ENCODE results near the gene TAOK1.
"Not testable (repeated sequence)": the region's sequence is repeated elsewhere in the genome, so short reads cannot be mapped to it uniquely, and the experiment has no call there.

The TAOK1 gene

GRCh38 chr17:29549177-29549923 is 159.2 kb downstream of the TAOK1 start:
- no peak for DNase-seq

DNA sequence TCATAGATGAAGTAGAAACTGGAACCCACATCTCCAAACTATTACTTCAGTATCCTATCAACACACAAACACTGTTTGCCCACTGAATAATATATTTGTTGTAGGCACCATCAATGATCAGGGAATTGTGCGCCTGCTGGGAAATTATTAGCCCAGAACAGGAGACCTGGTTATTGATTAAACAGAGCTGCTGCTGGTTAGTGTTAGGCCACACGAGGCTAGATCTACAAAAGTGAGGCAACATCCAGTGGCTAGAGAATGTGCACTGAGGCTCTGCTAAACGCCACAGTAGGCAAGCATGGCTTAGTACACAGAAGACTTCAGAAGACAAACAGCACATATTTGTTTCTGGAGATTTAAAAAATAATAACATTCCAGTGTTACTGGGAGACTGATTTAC is 165.7 kb downstream of the TAOK1 start:
- DNase-seq: no peak

DNA sequence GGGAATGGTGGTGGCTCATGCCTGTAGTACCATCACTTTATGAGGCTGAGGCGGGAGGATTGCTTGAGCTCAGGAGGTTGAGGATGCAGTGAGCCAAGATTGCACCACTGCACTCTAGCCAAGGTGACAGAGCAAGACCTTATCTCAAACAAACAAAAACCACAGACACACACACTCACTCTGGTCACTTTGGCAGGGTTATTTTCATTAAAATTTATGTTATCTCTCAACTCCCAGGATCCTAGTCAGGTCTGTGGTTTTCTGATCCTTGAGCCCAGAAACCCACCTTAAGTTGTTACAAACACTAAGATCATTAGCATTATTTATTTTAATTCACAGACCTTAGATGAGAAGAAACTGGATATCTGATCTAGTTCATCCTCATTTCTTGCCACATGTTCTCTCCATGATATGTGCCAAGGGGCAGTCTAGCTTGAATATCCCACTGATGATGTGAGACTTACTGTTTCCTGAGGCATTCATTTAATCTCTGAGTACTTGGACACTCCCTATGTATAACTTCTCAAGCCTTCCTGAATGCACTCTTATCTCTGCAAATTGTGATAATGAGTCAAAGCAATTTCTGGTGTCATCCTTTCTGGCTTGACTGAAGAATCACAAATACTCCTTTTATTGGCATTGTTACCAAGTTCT is 167.0 kb downstream of the TAOK1 start:
- no peak for DNase-seq

DNA sequence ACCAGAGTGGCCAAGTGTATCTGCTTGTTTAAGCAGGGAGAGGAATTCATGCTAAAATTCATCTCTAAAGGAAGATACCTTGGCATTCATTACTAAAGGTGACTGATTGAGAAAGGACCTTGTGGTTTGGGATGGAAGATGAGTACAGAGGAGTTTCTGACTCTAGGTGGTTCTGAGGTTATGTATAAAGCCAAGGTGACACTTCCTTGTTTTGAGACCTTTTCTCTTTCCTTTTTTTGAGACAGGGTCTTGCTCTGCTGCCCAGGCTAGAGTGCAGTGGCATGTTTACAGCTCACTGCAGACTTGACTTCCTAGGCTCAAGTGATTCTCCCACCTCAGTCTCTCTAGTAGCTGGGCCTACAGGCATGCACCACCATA is 167.6 kb downstream of the TAOK1 start:
- DNase-seq: no peak

- DNase-seq: not testable (repeated sequence)
These were observed 168.0 kb downstream of the TAOK1 start for GRCh38 chr17:29558139-29558538.

DNA sequence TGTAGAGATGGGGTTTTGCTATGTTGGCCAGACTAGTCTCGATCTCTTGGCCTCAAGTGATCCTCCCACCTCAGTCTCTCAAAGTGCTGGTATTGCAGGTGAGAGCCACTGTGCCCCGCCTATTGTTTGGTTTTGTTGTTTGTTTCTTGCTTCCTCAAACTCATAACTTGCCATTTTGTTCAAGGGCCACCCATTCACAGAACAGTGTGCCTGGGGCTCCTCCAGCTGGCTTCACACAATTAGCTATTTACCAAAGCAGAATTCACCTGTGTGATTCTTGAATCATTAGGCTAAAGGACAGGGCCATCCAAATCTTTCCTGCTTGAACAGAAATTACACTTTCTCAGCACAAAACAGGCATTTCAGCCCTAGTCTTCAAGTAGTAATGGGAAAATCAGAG is 169.5 kb downstream of the TAOK1 start:
- DNase-seq: peak; percentile 37

- no peak for DNase-seq
These were observed 170.2 kb downstream of the TAOK1 start for GRCh38 chr17:29560316-29560715.

- no peak for DNase-seq
These were observed 171.7 kb downstream of the TAOK1 start for GRCh38 chr17:29561554-29562517.

GRCh38 chr17:29562615-29563014 is 172.5 kb downstream of the TAOK1 start:
- DNase-seq: no peak

DNA sequence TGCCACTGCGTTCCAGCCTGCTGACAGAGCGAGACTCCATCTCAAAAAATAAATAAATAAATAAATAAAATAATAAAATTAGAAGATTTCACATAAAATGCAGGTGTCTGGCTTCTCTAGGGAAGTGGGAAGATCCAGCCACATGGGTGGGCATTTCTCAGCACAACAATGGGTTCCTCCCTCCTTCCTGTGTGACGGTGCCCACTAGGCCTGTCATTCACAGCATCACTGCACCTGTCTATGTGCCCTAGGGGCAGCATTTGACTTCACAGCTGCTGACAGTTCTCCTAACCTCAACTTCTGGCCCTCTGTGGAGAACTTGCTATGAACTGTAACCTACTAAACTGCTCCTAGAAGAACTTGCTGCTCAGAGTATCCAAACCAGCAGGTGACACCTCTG is 173.7 kb downstream of the TAOK1 start:
- no peak for DNase-seq

- DNase-seq: peak; percentile 76
These were observed 175.7 kb downstream of the TAOK1 start for GRCh38 chr17:29565643-29566472.

DNA sequence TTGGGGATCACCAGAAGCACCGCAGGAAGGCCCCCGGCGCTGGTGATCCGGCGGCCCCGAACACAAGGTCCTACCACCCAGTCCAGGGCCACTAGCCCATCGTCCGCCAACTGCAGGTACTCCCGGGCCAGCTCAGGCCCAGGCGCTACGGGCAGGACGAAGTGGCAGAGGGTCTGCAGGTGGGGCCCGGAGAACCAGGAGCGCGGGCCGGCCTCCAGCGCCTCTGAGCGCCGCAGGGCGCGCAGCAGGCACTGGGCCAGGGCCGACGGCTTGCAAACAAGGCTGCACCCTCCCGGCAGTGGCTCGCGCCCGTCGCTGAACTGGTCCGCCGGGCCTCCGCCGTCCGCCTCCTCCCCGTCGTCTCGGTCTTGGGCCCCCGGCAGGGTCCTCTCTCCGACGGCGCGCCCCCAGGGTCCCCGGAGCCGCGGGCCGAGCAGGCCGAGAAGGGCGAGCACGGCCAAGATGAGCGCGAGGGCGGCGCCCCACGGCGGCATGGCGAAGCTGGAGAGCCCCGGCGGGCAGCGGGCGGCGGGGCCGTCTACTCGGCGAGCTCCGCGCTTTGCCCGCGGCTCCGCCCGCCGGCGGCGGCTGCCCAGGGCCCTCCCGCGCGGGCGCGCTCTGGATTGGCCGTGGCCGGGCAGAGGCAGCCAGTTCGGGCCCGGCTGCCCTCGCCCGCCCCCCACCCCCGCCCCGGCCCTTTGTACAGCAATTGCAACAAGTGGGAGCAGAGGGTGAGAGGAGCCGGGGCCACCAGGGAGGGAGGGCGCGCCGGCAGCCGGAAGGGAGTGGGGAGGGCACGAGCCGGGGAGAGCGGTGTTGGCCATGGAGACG is 176.5 kb downstream of the TAOK1 start, which contains the start of gene ABHD15:
TSS of gene ABHD15 (minus strand) at position 565 of the 831 bp plus-strand sequence. CDS start at position 494, 71 bp downstream.
- DNase-seq: peak; percentile 81

GRCh38 chr17:29567304-29567553 is 177.1 kb downstream of the TAOK1 start:
- DNase-seq: no peak

DNA sequence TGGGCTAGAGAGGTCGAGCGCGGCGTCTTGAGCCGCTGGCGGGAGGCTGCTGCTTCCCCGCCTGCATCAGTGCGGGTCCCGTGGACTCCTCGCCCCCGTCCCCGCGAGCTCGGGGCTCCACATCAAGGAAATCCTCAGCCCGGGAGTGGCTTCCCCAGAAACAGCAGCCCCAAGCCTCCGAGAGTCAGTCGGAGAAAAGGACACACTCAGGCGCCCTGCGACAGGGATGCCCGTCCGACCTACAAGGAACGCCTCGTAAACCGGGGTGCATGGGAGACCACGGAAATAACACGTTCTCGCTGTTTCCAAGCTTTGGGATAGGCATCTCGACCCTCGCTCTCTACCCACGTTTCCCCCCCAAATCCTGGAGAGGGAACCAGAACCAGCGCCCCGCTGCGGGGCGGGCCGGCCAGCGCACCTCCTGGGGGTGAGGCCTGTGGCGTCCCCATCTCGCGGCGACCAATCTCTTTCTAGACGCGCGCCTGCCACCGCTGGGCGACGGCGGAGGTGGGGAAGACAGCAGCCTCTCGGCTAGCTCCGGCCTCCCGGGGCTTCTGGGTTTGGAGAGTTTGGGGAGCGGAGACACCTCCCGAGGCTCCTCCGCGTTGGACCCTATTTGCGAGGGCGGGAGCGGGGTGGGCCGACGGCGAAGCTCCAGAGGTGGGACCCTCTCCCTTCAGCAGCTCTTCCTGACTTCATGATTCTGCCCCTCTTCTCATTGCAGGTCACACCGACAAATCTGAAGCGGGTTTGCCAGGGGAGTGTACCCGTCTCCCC is 177.6 kb downstream of the TAOK1 start:
- peak; percentile 50 for DNase-seq

- peak; percentile 88 for DNase-seq
These were observed 178.4 kb downstream of the TAOK1 start, which contains the start of gene TP53I13 for GRCh38 chr17:29568331-29569244. Gene TP53I13, plus strand, starts transcription at chr17:29568701. Its CDS starts 58 bp downstream, at chr17:29568759.

GRCh38 chr17:29569245-29569950 is 179.2 kb downstream of the TAOK1 start:
- DNase-seq: no peak

DNA sequence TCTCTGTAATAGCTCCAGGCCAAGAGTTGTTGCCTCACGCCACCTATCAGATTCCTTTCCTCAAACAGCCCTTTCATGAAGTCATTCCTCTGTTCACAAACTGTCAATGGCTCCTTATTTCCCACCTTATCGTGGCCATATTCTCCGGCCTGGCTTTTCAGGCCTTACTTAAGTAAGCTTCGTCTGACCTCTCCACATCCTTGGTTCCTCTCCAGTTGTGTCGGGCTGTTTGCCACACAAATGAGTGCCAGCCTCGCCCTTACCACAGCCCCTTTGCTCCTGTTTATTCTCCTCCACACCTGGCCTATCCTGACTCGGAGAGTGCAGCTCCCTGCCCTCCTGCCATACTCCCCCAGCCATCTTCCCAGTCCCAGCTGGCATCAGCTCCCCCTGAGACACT is 180.4 kb downstream of the TAOK1 start:
- DNase-seq: no peak

DNA sequence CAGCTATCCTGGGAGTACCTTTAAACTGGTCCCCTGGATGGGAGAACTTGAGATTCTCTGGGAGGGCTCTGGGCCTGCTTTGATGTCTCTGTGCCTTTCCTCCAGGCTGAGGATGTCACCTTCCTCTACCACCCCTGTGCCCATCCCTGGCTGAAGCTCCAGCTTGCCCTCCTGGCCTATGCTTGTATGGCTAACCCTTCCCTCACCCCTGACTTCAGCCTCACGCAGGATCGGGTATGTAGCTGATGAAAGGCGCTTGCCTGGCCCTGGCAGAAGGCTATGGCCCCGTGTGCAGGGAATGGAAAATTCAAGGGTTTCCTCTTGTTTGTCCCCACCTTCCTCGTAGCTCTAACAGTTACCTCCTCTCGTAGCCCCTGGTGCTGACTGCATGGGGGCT is 181.3 kb downstream of the TAOK1 start:
- no peak for DNase-seq

Data from NCI-H774 (cell line).